GM20000 (cell line): Measurements from ENCODE around the gene MYO15A.

Source experiments
- DNase-seq: peaks from one replicate; pipeline ENCODE4 v3.0.0; 2012; ENCODE audit warnings: low spot score
- TF ChIP-seq, protein P1 (sequence below): IDR thresholded peaks from 2 replicates; pipeline ENCODE4 v1.5.1; 2012; ENCODE audit warnings: mild to moderate bottlenecking, control low read depth; ENCODE audit errors: extremely low read depth, missing control alignments

The MYO15A gene

DNA sequence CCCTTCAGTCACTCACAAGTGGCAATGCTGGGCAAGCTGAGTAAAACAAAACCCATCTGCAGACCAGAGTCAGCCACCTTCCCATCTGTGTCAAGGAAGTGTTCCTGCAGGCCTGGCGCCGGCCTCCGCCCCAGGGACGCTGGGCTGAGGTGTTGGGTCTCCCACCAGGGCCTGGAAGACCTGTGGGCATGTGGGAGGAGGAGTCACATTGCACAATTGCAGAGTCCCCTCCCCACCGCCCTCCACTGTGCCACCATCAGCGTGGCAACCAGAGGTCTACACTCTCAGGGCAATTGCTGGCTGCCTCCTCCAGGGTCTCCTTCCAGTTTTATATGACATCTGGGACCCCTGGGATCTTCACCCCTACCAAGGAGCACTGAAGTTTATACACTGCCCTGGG, 3.0 kb upstream of the MYO15A start:
- TF ChIP-seq, protein P1, sequence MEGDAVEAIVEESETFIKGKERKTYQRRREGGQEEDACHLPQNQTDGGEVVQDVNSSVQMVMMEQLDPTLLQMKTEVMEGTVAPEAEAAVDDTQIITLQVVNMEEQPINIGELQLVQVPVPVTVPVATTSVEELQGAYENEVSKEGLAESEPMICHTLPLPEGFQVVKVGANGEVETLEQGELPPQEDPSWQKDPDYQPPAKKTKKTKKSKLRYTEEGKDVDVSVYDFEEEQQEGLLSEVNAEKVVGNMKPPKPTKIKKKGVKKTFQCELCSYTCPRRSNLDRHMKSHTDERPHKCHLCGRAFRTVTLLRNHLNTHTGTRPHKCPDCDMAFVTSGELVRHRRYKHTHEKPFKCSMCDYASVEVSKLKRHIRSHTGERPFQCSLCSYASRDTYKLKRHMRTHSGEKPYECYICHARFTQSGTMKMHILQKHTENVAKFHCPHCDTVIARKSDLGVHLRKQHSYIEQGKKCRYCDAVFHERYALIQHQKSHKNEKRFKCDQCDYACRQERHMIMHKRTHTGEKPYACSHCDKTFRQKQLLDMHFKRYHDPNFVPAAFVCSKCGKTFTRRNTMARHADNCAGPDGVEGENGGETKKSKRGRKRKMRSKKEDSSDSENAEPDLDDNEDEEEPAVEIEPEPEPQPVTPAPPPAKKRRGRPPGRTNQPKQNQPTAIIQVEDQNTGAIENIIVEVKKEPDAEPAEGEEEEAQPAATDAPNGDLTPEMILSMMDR: no peak
- no peak for DNase-seq

DNA sequence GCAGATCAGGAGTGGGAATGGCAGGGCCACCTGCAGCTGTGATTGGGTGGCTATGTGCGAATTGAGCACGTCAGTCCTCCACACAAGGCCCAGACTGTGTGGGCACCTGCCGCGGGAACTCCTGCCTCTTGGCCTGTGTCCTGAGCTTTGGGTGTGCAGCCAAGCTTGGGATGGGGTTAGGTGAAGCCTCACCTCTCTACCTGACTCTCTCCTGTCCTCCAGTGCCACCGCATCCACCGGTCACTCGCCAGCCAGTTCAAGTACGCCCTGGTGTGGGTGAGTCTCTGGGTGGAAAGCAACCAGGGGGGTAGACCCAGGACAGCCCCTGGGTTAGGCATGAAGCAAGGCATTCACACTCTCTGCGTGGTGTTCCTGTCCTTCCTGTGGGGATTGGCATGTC, 2.3 kb upstream of the MYO15A start:
- TF ChIP-seq, protein P1: no peak
- no peak for DNase-seq

DNA sequence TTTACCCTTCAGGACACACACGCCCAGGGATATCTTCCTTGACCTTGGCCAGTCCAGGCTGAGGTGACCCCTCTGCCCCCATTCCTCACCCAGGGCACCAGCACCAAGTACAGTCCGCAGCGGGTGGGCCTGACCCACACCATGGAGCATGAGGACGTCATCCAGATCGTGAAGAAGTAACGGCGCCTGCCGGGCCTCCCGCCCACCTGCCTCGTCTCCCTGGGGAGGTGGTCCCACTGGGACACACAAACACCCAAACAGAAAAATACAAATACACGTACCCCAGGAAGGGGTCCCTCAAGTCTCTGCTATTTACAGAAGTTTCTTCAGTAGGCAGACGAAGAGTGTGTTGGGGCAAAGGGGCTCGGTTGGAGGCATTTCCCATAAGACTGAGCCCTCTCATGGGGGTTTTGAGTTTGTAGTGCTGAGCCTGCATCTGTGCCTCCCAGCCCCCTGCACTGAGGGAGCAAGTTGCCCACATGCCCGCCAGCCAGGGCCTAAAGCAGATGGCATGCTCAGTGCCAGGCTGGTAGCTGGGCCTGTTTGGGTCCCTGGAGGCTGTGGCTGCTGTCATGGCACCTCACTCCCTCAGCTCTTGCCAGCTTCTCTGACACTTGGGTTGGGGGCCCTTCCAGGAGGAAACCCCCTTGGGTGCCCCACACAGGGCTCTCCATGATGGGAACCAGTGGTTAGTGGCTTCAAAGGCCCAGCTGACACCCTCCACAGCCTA, 1.3 kb upstream of the MYO15A start:
- TF ChIP-seq, protein P1: no peak
- DNase-seq: no peak

DNA sequence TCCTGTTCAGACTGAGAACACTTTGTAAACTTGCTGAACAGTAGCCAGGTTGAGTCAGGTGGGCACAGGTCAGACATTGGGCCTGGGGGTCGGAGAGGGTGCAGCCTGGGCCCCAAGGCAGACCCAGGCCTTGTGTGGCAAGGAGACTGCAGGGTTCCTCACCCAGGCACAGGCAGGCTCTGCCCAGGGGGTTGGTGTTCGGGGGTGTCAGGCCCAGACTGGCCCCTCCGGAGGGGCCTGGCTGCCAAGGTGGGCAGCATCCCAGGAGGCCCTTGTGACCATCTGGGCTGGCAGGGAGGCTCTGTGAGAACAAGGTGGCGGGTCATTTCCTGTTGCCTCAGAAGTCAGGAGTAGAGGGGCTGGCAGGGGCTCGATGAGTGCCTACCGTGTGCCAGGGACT, 585 bp upstream of the MYO15A start:
- TF ChIP-seq, protein P1: no peak
- no peak for DNase-seq

DNA sequence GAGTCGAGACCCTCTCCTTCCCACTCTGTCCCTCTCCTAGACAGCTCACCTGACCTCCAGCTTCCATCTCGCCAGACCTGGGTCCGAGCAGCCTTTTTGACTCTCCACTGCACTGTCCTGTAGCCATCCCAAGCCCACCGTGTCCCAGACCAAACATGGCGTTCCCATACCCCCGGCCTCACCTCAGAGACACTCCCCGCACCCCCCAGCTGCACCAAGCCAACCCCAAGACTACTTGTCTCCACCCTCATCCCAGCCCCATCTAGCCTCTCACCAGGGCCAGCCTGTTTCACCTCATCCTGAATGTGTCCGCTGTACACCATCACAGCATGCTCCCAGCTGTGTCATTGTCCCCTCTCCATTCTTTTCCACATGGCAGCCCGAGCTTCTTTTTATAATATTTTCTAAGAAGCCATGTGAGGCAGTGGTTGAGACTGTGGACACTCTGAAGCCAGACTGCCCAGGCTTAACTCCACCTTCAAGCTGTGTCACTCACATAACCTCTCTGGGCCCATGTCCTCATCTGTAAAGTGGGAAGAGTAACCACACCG, 1.5 kb downstream of the MYO15A start:
- DNase-seq: no peak
- TF ChIP-seq, protein P1: no peak

DNA sequence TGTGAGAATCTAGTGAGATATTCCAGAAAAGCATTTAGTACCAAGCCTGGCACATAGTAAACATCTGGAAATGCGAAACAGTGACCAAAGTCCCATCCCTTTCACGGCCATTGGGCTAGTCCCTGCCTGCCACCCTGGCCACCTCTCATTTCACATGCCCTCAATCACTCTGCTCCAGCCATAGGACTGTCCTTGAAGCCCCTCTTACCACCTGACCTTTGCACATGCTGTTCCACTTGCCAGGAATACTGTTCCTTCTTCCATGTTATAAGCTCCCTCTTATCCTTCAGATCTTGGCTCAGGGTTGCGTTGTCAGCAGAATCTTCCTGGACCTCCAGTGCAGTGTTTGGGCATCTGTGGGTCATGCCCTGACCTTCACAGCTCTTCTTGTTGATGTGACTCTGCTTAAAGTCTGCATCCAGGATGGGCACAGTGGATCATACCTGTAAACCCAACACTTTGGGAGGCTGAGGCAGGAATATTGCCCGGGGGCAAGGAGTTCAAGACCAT, 2.1 kb downstream of the MYO15A start:
- TF ChIP-seq, protein P1: no peak
- DNase-seq: no peak

DNA sequence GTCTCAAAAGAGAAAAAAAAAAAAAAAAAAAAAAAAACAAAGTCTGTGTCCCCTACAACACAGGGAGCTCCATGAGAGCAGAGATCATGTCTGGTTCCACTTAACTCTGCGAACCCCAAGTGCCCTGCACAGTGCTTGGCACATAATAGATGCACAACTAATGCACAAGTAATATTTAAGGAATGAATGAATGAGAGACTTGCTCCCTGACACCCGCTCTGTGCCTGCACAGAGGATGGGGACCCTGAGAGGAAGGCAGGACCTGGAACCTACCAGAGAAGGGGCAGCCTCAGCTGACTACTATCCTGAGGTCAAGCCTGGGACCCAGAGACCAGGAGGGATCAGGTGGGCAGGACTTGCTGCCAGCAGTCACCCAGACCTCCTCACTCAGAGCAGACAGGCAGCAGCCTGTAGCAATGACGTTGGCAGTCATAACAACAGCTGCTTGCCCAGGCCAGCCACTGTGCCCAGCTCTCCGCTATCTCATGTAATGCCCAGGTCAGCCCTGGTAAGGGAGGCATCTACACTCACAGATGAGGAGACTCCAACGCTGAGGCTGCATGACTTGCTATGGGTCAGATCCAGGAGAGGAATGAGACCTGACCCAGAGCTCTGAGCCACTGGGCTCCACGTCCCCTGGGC, 2.9 kb downstream of the MYO15A start:
- DNase-seq: no peak

More for the DNA sequence above, 2.9 kb downstream of the MYO15A start:
- TF ChIP-seq, protein P1: no peak
